CD4-positive, alpha-beta memory T cell (primary cell): ENCODE results near the gene EGFL7. TPM values are rescaled to one million over a fixed set of nuclear protein-coding genes. Genes with fewer than 3 reads are reported as not detected.
A peak's percentile ranks its signal among the peaks of the same experiment; 100 is the strongest.

Experiments
- CTCF ChIA-PET: fragments of 350-600 bp; sonication (Branson Sonifier 250); formaldehyde crosslinking; loops from one replicate; lab custom pipeline; 2021; ENCODE audit warnings: inconsistent platforms; ENCODE audit not compliant: partially characterized antibody; lab: Charles Lee
- POLR2A ChIA-PET: fragments of 350-600 bp; sonication (Branson Sonifier 250); formaldehyde crosslinking; loops from one replicate; lab custom pipeline; 2021; ENCODE audit not compliant: partially characterized antibody; lab: Charles Lee
- DNase-seq, 5 donors: peaks; one replicate each; pipeline versions ENCODE4 v3.0.0 to v3.0.0-alpha.2; 2020 to 2022; ENCODE audit warnings: mixed read lengths in 1 of 5
- H3K27ac ChIP-seq: one replicate; pipeline ENCODE4 v1.7.0; 2013; ENCODE audit warnings: low read depth, low read length
- H3K27me3 ChIP-seq: 2 replicates; pipeline ENCODE4 v1.7.0; 2013; ENCODE audit warnings: mild to moderate bottlenecking, low read length, moderate library complexity; ENCODE audit not compliant: insufficient read depth
- H3K36me3 ChIP-seq: 2 replicates; pipeline ENCODE4 v1.7.0; 2013; ENCODE audit warnings: mild to moderate bottlenecking, low read length, moderate library complexity; ENCODE audit not compliant: insufficient read depth
- H3K4me1 ChIP-seq: 2 replicates; pipeline ENCODE4 v1.7.0; 2013; ENCODE audit warnings: mild to moderate bottlenecking, low read length, moderate library complexity; ENCODE audit not compliant: insufficient read depth
- H3K4me3 ChIP-seq, 2 donors: one replicate each; pipeline ENCODE4 v1.7.0; 2013; ENCODE audit warnings: low read length in 2 of 2, mild to moderate bottlenecking in 1 of 2
- H3K9me3 ChIP-seq, 2 donors: one replicate each; pipeline ENCODE4 v1.7.0; 2013; ENCODE audit warnings: low read length in 2 of 2, control low read depth in 1 of 2; ENCODE audit not compliant: control insufficient read depth in 1 of 2
- H3K27ac Mint-ChIP-seq, 7 donors: one replicate each; pipeline ENCODE4 v1.8.0; 2020 to 2021; ENCODE audit warnings: mixed read lengths in 7 of 7, mild to moderate bottlenecking in 6 of 7, inconsistent platforms in 3 of 7, moderate library complexity in 3 of 7
- H3K27me3 Mint-ChIP-seq, 2 donors: one replicate each; pipeline ENCODE4 v1.8.0; 2020 to 2021; ENCODE audit warnings: mixed read lengths in 2 of 2
- H3K36me3 Mint-ChIP-seq, 2 donors: one replicate each; pipeline ENCODE4 v1.8.0; 2020 to 2021; ENCODE audit warnings: mixed read lengths in 2 of 2, inconsistent platforms in 1 of 2, mild to moderate bottlenecking in 1 of 2
- H3K4me1 Mint-ChIP-seq, 4 donors: one replicate each; pipeline ENCODE4 v1.8.0; 2020 to 2021; ENCODE audit warnings: mixed read lengths in 4 of 4, mild to moderate bottlenecking in 1 of 4
- H3K4me3 Mint-ChIP-seq, 8 donors: one replicate each; pipeline ENCODE4 v1.8.0; 2020 to 2021; ENCODE audit warnings: mixed read lengths in 8 of 8, mild to moderate bottlenecking in 7 of 8, moderate library complexity in 6 of 8, inconsistent platforms in 3 of 8
- H3K9me3 Mint-ChIP-seq, 8 donors: one replicate each; pipeline ENCODE4 v1.8.0; 2020 to 2021; ENCODE audit warnings: mixed read lengths in 8 of 8, mild to moderate bottlenecking in 5 of 8, inconsistent platforms in 3 of 8, moderate library complexity in 1 of 8
- intact Hi-C: fragments of 100-400 bp; cut with micrococcal nuclease; formaldehyde crosslinking; loops from one replicate; pipeline ENCODE4 v1.15.1; 2023
- polyA plus RNA-seq, 2 donors: library from polyadenylated mRNA; unstranded; fragments of 300-500 nt; fragmentation: Illumina TruSeq; gene quantifications; one replicate each; pipeline ENCODE4 v1.2.3, GENCODE V29; 2021
- total RNA-seq, 2 experiments: library from RNA; stranded (reverse); gene quantifications; one replicate each; pipeline ENCODE4 v1.2.3, GENCODE V29; 2021

The EGFL7 gene
- total and polyA plus RNA-seq, 4 experiments from 2014 or later, result 0.64 TPM; not detected in 3

GRCh38 chr9:136616948-136617695 lies 45.6 kb upstream of the EGFL7 start:
- CTCF ChIA-PET, result no interaction called here
- Histone ChIP-seq H3K27ac (no peak overlapping the region), H3K9me3 (no peaks in the 10 kb centered on the region), H3K4me3 (no peak overlapping the region), H3K27me3 (no peaks in the 10 kb centered on the region), H3K36me3 (no peaks in the 10 kb centered on the region), H3K4me1 (no peaks in the 10 kb centered on the region)
- Mint-ChIP-seq H3K9me3 (no peaks in the 10 kb centered on the region), H3K36me3 (no peaks in the 10 kb centered on the region), H3K27ac (no peak overlapping the region), H3K4me3 (no peak overlapping the region), H3K27me3 (peaks cover 0 to under 1% of the 10 kb centered on the region in 2 donors), H3K4me1 (peaks cover 0 to 2% (median 0%) of the 10 kb centered on the region in 4 donors)
- peak in 1 of 5 donors; percentile 22 for DNase-seq
- POLR2A ChIA-PET, result no interaction called here
- intact Hi-C loops, result no loop called here

- Mint-ChIP-seq H3K36me3 (no peaks in the 10 kb centered on the region), H3K9me3 (no peaks in the 10 kb centered on the region), H3K4me1 (peaks cover 0 to 2% (median 0%) of the 10 kb centered on the region in 4 donors), H3K27me3 (peaks cover 0 to 2% of the 10 kb centered on the region in 2 donors), H3K27ac (no peak overlapping the region), H3K4me3 (no peak overlapping the region)
- DNase-seq, result peak in 1 of 5 donors; percentile 16
- no peaks in the 10 kb centered on the region for H3K4me1 ChIP-seq
- no peaks in the 10 kb centered on the region for H3K27me3 ChIP-seq
- intact Hi-C loops, result no loop called here
- no peak overlapping the region for H3K4me3 ChIP-seq
- ChIA-PET CTCF (no interaction called here), POLR2A (no interaction called here)
- no peaks in the 10 kb centered on the region for H3K36me3 ChIP-seq
- H3K9me3 ChIP-seq, result no peaks in the 10 kb centered on the region
- no peak overlapping the region for H3K27ac ChIP-seq
These were observed 44.8 kb upstream of the EGFL7 start for GRCh38 chr9:136617746-136618579.

- peak in 1 of 5 donors; percentile 12 for DNase-seq
- Mint-ChIP-seq H3K27ac (peak overlapping the region in 1 of 7 donors; percentile 66), H3K27me3 (peaks cover 0 to 4% of the 10 kb centered on the region in 2 donors), H3K4me3 (peak overlapping the region in 1 of 8 donors; percentile 24), H3K36me3 (no peaks in the 10 kb centered on the region), H3K9me3 (no peaks in the 10 kb centered on the region), H3K4me1 (peaks cover 0 to 2% (median 0%) of the 10 kb centered on the region in 4 donors)
- CTCF ChIA-PET, result no interaction called here
- no peak overlapping the region for H3K4me3 ChIP-seq
- H3K36me3 ChIP-seq, result no peaks in the 10 kb centered on the region
- H3K9me3 ChIP-seq, result no peaks in the 10 kb centered on the region
- H3K4me1 ChIP-seq, result no peaks in the 10 kb centered on the region
- H3K27me3 ChIP-seq, result no peaks in the 10 kb centered on the region
- intact Hi-C loops, result no loop called here
- H3K27ac ChIP-seq, result no peak overlapping the region
- POLR2A ChIA-PET, result no interaction called here
These were observed 43.9 kb upstream of the EGFL7 start for GRCh38 chr9:136618580-136619547.

GRCh38 chr9:136619742-136620440 lies 42.8 kb upstream of the EGFL7 start:
- ChIA-PET POLR2A (no interaction called here), CTCF (no interaction called here)
- H3K9me3 Mint-ChIP-seq, result no peaks in the 10 kb centered on the region
- Histone ChIP-seq H3K27ac (no peak overlapping the region), H3K36me3 (no peaks in the 10 kb centered on the region), H3K4me3 (no peak overlapping the region), H3K9me3 (no peaks in the 10 kb centered on the region), H3K4me1 (no peaks in the 10 kb centered on the region), H3K27me3 (no peaks in the 10 kb centered on the region)
- intact Hi-C loops, result no loop called here
- H3K4me1 Mint-ChIP-seq, result peaks cover 0 to 2% (median 0%) of the 10 kb centered on the region in 4 donors
- H3K27me3 Mint-ChIP-seq, result peaks cover 0 to 4% of the 10 kb centered on the region in 2 donors
- H3K4me3 Mint-ChIP-seq, result no peak overlapping the region
- H3K27ac Mint-ChIP-seq, result no peak overlapping the region
- DNase-seq, result peak in 1 of 5 donors; percentile 11
- no peaks in the 10 kb centered on the region for H3K36me3 Mint-ChIP-seq

- no peak overlapping the region for H3K4me3 Mint-ChIP-seq
- peaks cover 0 to 2% (median 0%) of the 10 kb centered on the region in 4 donors for H3K4me1 Mint-ChIP-seq
- intact Hi-C loops, result no loop called here
- peak in 1 of 5 donors; percentile 19 for DNase-seq
- H3K4me1 ChIP-seq, result no peaks in the 10 kb centered on the region
- H3K9me3 Mint-ChIP-seq, result no peaks in the 10 kb centered on the region
- POLR2A ChIA-PET, result no interaction called here
- no peaks in the 10 kb centered on the region for H3K36me3 Mint-ChIP-seq
- peaks cover 0 to 6% of the 10 kb centered on the region in 2 donors for H3K27me3 Mint-ChIP-seq
- no peaks in the 10 kb centered on the region for H3K27me3 ChIP-seq
- no peaks in the 10 kb centered on the region for H3K9me3 ChIP-seq
- CTCF ChIA-PET, result no interaction called here
- H3K36me3 ChIP-seq, result no peaks in the 10 kb centered on the region
- H3K27ac Mint-ChIP-seq, result no peak overlapping the region
- no peak overlapping the region for H3K4me3 ChIP-seq
- no peak overlapping the region for H3K27ac ChIP-seq
These were observed 42.2 kb upstream of the EGFL7 start for GRCh38 chr9:136620441-136621018.

GRCh38 chr9:136621019-136621733 lies 41.5 kb upstream of the EGFL7 start:
- H3K4me1 Mint-ChIP-seq, result peaks cover 0 to 2% (median 0%) of the 10 kb centered on the region in 4 donors
- no peaks in the 10 kb centered on the region for H3K36me3 Mint-ChIP-seq
- Histone ChIP-seq H3K4me1 (no peaks in the 10 kb centered on the region), H3K27ac (no peak overlapping the region), H3K4me3 (no peak overlapping the region), H3K36me3 (no peaks in the 10 kb centered on the region), H3K9me3 (no peaks in the 10 kb centered on the region), H3K27me3 (no peaks in the 10 kb centered on the region)
- H3K4me3 Mint-ChIP-seq, result no peak overlapping the region
- ChIA-PET POLR2A (no interaction called here), CTCF (no interaction called here)
- H3K27ac Mint-ChIP-seq, result no peak overlapping the region
- intact Hi-C loops, result no loop called here
- H3K9me3 Mint-ChIP-seq, result no peaks in the 10 kb centered on the region
- peaks cover 0 to 8% of the 10 kb centered on the region in 2 donors for H3K27me3 Mint-ChIP-seq
- peak in 1 of 5 donors; percentile 28 for DNase-seq
